Measurements from ENCODE around the gene RNU5D-1. TPM values are rescaled to one million over a fixed set of nuclear protein-coding genes. Genes with fewer than 3 reads are reported as not detected.
"Not testable (repeated sequence)": the region's sequence is repeated elsewhere in the genome, so short reads cannot be mapped to it uniquely, and the experiment has no call there.

Gene RNU5D-1
- total RNA-seq, 4 donors from 2014 or later, result not detected

DNA sequence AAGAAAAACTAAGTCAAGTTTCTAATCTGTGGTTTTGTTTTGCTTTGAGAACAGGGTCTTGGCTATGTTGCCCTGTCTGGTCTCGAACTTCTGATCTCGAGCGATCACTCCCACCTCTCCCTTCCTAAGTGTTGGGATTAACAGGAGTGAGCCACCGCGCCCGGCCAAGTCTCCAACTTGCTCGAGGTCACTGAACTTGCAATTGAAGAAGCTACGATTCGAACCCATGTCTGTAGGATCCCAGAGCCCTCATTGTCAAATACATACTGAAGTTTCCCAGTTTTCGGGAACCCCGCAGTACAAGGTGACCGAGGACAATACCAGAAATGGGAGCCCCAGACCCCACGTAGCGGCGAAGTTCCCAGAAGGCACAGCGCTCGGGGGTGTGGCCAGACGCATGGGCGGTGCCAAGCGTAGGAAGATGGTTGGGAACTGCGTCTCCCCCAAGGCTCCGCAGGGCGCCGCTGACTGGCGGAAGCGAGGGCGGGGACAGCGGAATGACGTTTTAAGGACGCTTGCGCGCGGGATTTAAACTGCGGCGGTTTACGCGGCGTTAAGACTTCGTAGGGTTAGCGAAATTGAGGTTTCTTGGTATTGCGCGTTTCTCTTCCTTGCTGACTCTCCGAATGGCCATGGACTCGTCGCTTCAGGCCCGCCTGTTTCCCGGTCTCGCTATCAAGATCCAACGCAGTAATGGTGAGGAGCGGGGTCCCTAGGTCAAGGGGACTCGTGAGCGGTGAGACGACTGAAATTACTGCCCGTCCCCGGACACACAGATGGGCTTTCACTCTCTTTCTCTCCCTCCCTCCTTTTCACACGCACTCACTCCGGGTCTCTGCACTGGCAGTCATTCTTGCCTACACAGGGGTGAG is 8.6 kb upstream of the RNU5D-1 start, which contains the start of gene KIF2C:
Gene KIF2C (plus strand): TSS at position 531 of the 872 bp plus-strand sequence. CDS start 96 bp downstream, at position 627.
- H3K4me1 ChIP-seq, result peaks cover 0 to 9% (median 3%) of the 10 kb centered on the region in 4 donors
- H3K36me3 ChIP-seq, result no peaks in the 10 kb centered on the region
- whole genome bisulfite sequencing, 2 donors, result 0 to 2% methylated on average over 37 to 43 of the region's 57 CpGs
- H3K4me3 ChIP-seq, result peak within 1 kb of the TSS; percentile 45 to 66 (median 60)
- no peaks in the 10 kb centered on the region for H3K27me3 ChIP-seq
- H3K27ac ChIP-seq, result peak within 1 kb of the TSS; percentile 83 to 95 (median 91)
- TF ChIP-seq EP300 (IDR thresholded peaks at IDR 0.05), result peak; percentile 94 to 98
- TF ChIP-seq, protein P1, sequence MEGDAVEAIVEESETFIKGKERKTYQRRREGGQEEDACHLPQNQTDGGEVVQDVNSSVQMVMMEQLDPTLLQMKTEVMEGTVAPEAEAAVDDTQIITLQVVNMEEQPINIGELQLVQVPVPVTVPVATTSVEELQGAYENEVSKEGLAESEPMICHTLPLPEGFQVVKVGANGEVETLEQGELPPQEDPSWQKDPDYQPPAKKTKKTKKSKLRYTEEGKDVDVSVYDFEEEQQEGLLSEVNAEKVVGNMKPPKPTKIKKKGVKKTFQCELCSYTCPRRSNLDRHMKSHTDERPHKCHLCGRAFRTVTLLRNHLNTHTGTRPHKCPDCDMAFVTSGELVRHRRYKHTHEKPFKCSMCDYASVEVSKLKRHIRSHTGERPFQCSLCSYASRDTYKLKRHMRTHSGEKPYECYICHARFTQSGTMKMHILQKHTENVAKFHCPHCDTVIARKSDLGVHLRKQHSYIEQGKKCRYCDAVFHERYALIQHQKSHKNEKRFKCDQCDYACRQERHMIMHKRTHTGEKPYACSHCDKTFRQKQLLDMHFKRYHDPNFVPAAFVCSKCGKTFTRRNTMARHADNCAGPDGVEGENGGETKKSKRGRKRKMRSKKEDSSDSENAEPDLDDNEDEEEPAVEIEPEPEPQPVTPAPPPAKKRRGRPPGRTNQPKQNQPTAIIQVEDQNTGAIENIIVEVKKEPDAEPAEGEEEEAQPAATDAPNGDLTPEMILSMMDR (IDR thresholded peaks at IDR 0.05), result peak in 1 of 5 experiments; percentile 45
- TF ChIP-seq POLR2A (IDR thresholded peaks at IDR 0.05), result peak; percentile 21 to 80
- no peaks in the 10 kb centered on the region for H3K9me3 ChIP-seq
- peak; percentile 94 to 95 for DNase-seq (ENCODE audit: low spot score in 2 of 2)

DNA sequence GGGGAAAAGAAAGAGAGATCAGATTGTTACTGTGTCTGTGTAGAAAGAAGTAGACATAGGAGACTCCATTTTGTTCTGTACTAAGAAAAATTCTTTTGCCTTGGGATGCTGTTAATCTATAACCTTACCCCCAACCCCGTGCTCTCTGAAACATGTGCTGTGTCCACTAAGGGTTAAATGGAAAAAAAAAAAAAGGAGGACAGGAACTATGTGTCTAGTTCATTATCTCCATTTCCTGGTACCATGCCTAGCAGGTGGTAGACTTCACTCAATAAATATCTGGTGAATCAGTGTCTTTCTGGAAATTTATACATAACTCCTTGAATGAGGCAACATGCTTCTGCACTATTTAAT is 8.0 kb upstream of the RNU5D-1 start:
- 88 to 92% methylated on average over 1 of the region's 1 CpG for WGBS, 2 donors
- H3K36me3 ChIP-seq; H3K9me3 ChIP-seq; H3K4me1 ChIP-seq; H3K27me3 ChIP-seq; DNase-seq (ENCODE audit: low spot score in 2 of 2): not testable (repeated sequence)
- H3K27ac ChIP-seq, result peak overlapping the region; percentile 83 to 95 (median 91)
- H3K4me3 ChIP-seq, result peak overlapping the region; percentile 45 to 66 (median 60)

DNA sequence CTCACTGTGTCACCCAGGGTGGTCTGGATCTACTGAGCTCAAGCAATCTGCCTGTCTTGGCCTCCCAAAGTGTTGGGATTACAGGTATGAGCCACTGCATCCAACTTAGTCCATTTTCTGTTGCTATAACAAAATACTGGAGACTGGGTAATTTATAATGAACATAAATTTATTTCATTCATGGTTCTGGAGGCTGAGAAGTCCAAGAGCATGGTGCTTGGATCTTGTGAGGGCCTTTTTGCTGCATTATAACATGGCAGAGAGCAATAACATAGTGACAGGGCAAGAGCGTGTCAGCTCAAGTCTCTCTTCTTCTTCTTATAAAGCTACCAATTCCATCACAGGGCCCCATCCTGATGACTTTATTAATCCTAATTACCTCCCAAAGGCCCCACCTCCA is 5.0 kb upstream of the RNU5D-1 start:
- Histone ChIP-seq H3K36me3 (no peaks in the 10 kb centered on the region), H3K9me3 (no peaks in the 10 kb centered on the region), H3K27me3 (no peaks in the 10 kb centered on the region), H3K27ac (no peak overlapping the region), H3K4me3 (no peak overlapping the region), H3K4me1 (peaks cover 0 to 9% (median 7%) of the 10 kb centered on the region in 4 donors)
- 85 to 96% methylated on average over 1 of the region's 1 CpG for WGBS, 2 donors
- TF ChIP-seq, protein P1 (IDR thresholded peaks at IDR 0.05), result no peak
- TF ChIP-seq POLR2A (IDR thresholded peaks at IDR 0.05) (no peak), EP300 (IDR thresholded peaks at IDR 0.05) (no peak)
- no peak for DNase-seq (ENCODE audit: low spot score in 2 of 2)

DNA sequence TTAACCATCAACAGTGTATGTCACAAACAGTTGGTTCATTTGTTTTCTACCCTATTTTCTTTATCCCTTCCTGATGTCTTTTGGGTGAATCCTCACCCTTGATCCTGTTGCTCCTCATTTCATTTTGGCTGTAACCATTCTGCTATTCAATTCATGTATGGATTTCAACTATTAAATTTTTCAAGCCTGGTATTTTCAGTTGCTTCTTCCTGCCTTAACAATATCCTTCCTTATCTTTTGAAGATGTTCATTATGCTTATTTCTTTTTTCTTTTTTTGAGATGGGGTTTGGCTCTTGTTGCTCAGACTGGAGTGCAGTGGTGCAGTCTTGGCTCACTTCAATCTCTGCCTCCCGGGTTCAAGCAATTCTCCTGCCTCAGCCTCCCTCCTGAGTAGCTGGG is 2.8 kb upstream of the RNU5D-1 start:
- DNase-seq (ENCODE audit: low spot score in 2 of 2), result no peak
- H3K27ac ChIP-seq, result peak overlapping the region in 2 of 4 donors; percentile 15 to 26
- 74 to 85% methylated on average over 1 of the region's 1 CpG for WGBS, 2 donors
- H3K27me3 ChIP-seq, result no peaks in the 10 kb centered on the region
- no peak for TF ChIP-seq EP300 (IDR thresholded peaks at IDR 0.05)
- TF ChIP-seq, protein P1 (IDR thresholded peaks at IDR 0.05), result no peak
- no peak for TF ChIP-seq POLR2A (IDR thresholded peaks at IDR 0.05)
- H3K9me3 ChIP-seq, result no peaks in the 10 kb centered on the region
- H3K4me1 ChIP-seq, result peaks cover 0 to 21% (median 15%) of the 10 kb centered on the region in 4 donors
- no peak overlapping the region for H3K4me3 ChIP-seq
- no peaks in the 10 kb centered on the region for H3K36me3 ChIP-seq

DNA sequence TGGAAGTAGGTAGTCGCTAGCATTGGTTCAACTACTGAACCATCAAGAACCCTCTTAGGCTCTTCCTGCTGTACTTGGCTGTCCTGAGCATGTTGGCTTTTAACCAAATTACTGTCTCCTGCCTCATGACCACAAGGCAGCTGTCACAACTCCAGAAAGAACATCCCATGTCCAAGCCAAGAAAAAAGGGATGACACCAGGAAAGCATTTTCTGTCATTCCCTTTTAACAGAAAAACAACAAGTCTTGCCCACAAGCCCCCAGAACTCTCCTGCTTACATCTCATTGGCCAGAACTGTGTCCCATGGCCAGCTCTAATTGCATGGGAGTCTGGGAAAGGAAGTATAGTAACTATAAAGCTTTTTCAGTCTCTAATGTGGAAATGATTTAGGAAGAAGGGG is 2.4 kb upstream of the RNU5D-1 start:
- TF ChIP-seq, protein P1 (IDR thresholded peaks at IDR 0.05), result no peak
- TF ChIP-seq POLR2A (IDR thresholded peaks at IDR 0.05), result no peak
- peak in 1 of 2 donors; percentile 30 for TF ChIP-seq EP300 (IDR thresholded peaks at IDR 0.05)
- Histone ChIP-seq H3K4me1 (peaks cover 0 to 21% (median 15%) of the 10 kb centered on the region in 4 donors), H3K27ac (peak overlapping the region in 2 of 4 donors; percentile 15 to 26), H3K9me3 (no peaks in the 10 kb centered on the region), H3K27me3 (no peaks in the 10 kb centered on the region), H3K4me3 (no peak overlapping the region), H3K36me3 (no peaks in the 10 kb centered on the region)
- WGBS, 2 donors, result 51 to 61% methylated on average over 1 of the region's 1 CpG
- peak in 1 of 2 donors; percentile 33 for DNase-seq (ENCODE audit: low spot score in 2 of 2)

Measured in tibial nerve (tissue), 4 donors.